NCI-H510A treated with DMSO at 0.1 percent for 48 hours (cell line): ENCODE results near the gene MALRD1.

Experiments
- DNase-seq: peaks from one replicate; lab custom pipeline; 2025; lab: John Stamatoyannopoulos, UW

Gene MALRD1

DNA sequence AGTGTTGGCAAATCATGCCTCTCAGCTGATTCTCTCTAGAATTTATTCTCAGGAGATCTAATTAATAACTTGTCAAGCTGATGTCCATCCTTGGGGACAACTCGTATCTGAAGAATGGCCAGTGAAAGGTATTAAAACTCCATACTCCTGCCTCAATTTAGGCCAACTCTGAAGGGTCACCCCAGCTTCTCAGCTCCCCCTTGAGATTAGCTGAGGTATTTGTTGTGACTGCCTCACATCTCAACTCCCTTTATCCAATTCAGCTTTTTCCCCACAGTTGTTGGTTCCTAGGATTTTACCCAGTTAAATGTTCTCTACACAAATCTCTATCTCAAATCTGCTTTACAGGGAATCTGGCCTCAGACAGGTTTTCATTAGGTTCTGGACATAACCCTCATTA is 182.4 kb downstream of the MALRD1 start:
- DNase-seq, result no peak

DNA sequence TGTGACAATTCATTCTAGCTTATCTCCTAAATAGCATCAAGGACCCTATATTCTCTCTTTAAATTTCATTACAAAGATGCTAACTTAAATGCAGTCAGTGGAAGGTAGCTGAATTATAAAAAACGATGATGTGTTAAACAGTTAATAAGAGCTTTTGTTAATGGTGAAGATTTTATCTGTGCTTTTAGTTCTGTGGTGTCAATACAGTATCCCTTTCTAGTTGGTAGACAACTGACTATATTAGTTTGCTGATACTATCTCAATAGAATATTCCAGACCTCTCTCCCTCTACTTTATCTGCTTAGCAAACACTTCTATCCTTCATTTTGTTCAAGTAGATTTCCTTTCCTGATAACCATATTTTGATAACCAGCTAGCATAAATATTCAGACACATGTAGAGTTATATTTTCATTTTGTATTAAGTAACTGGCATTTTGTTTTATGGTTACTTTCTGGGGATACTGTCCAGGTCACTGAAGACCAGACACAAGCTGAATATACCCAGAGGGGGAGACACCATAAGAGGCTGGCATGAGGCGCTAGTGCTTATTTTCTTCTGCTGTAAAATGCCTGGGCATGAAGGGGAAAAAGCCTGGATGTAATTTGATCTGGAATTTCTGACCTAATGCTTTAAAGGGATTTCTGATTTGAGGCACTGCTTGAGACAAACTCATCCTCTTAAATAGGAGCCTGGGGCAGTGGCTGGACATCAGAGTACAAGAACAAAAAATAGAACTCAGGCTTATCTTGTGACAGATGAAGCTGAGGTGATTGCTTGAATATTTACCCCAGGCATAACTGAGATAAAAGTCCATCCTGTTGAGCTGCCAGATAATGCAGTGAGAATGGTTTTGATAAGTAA is 197.5 kb downstream of the MALRD1 start:
- DNase-seq, result no peak

- no peak for DNase-seq
Measured at GRCh38 chr10:19247843-19248242, 199.2 kb downstream of the MALRD1 start.

- no peak for DNase-seq
Measured at GRCh38 chr10:19250546-19250945, 201.9 kb downstream of the MALRD1 start.

DNA sequence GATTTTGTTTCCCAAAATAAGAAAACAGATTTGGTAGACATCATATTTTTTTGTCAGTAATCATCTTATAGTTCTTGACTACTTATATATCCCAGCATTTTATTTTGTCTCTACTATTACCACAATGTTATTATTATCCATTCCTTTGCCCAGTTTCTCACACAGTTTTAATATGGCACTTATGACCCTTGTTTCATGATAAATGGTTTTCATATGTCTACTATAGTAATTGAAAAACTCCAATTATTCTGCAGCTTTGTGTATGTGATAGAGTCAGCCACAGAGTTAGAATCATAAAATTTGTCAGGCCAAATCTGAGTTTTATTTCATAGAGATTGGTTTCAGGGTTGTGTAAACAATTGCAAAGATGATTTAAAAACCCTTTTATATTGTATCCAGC is 203.9 kb downstream of the MALRD1 start:
- DNase-seq, result no peak

DNA sequence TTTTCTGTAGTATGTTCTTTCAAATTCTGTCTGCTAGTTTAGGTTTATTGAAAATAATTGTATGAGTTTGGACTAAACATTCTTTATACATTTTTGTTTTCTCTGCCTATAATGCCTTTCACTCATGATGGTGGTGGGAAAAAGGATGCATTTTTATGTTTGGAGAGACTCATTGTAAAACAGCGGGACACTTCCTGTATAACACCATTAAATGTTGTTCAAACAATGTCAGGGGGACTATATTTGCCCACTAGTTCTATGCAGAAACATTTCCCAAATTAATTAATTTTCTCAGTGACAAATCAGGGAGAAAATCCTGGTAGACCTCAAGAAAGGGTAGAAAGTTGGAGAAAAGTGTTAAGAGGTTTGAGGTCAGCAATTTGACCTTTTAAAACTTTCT is 207.7 kb downstream of the MALRD1 start:
- DNase-seq, result no peak

GRCh38 chr10:19263262-19263661 is 214.7 kb downstream of the MALRD1 start:
- DNase-seq, result no peak

GRCh38 chr10:19283285-19283684 is 234.7 kb downstream of the MALRD1 start:
- DNase-seq, result no peak

- no peak for DNase-seq
Measured at GRCh38 chr10:19283786-19284185, 235.2 kb downstream of the MALRD1 start.

GRCh38 chr10:19290770-19291169 is 242.2 kb downstream of the MALRD1 start:
- no peak for DNase-seq

DNA sequence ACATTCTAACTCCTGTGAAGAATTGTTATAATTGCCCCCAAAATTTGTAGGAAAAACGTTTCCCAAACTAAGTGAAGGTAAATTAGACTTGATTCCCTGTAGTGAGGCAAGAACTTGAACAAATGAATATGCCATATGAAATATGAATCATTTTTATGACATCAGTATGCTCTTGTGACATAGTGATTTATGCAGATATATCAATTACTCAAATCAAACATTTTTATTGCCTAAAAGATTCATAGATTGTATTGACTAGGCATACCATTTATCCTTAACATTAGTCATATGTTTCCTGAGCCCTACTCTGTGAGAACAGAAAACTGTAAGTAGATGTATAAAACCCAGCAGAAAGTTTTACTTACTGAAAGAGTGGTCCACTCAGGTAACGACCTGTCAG is 245.6 kb downstream of the MALRD1 start:
- DNase-seq, result no peak

- DNase-seq, result no peak
Measured at GRCh38 chr10:19299645-19300044, 251.0 kb downstream of the MALRD1 start.

DNA sequence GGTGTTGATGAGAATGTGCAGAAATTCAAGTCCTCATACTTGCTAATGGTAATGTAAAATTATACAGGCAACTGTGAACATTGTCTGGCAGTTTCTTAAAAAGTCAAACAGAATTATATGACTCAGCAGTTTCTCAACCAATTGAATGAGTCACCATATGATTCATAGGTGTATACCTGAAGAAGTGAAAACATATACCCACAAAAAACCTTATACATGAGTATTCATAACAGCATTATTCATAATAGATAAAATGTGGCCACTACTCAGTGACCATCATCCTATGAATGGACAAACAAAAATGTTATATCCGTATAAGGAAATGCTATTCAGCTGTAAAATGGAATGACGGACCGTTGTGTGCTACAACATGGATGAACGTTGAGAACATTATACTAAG is 253.5 kb downstream of the MALRD1 start:
- no peak for DNase-seq

- DNase-seq, result no peak
Measured at GRCh38 chr10:19310066-19310465, 261.5 kb downstream of the MALRD1 start.

DNA sequence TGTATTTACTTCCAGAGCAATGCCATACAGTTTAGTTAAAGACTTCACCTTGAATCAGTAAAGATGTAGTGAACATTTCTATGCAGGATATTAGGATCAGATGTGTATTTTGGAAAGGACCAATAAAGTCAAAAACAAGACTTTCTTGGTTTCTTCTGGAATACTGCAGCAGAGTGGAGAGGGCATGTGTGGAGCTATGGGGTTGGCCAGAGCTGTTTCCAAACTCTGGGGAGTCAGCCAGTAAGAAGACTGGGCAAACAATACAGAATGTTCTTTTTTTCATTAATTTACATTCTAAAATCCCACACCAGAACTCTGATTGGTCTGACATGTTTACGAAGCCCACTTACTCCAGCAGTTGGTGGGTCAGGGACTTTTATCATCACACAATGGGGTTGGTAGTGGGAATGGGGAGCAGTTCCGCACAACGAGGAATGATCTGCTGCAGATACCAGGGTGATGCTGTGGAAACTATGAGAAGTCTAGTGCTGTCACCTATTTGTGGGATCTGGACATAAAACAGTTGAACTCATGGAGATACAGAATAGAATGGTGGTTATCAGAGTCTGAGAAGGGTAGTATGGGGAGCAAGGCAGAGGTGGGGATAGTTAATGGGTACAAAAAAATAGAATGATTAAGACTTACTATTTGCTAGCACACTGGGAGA is 267.7 kb downstream of the MALRD1 start:
- no peak for DNase-seq

GRCh38 chr10:19317952-19318351 is 269.4 kb downstream of the MALRD1 start:
- DNase-seq, result no peak

- DNase-seq, result no peak
Measured at GRCh38 chr10:19325581-19325980, 277.0 kb downstream of the MALRD1 start.

DNA sequence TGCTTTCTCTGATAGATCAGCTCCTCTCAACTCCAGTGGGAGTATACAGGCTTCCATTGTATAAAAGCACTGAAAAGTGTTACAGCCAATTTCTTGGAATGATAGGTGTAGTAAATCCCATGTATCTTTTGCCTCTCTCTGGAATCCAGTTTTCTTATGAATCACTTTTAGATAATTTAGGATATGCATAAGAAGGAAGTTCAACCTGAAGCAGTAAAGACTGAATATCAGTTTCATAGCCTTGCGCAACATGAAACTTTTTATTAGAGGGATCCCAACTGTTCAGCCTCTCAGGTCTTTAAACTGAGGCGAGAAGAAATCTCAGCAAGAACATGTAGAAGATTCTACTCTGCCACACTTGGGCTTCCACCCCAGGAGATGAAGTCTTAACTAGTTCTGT is 280.0 kb downstream of the MALRD1 start:
- DNase-seq, result no peak

DNA sequence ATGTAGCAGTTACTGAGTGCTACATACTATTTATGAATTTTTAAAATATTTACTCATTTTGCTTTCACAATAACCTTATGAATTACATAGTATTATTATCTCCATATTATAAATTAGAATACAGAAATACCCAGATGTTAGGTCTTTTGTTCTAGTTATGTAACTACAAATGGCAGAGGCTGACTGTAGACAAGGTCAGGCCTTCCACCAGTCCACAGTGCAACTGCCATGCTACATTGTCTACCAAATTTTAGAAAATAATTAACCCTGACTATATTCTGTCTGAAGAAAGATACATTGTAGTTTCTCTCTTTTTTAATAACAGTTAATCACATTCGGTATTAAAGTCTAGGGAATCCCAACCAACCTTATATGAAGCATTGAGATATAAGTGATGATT is 280.9 kb downstream of the MALRD1 start:
- no peak for DNase-seq

GRCh38 chr10:19332304-19332703 is 283.7 kb downstream of the MALRD1 start:
- no peak for DNase-seq

- DNase-seq, result no peak
Measured at GRCh38 chr10:19333631-19334030, 285.0 kb downstream of the MALRD1 start.

GRCh38 chr10:19347621-19348020 is 299.0 kb downstream of the MALRD1 start:
- DNase-seq, result no peak

DNA sequence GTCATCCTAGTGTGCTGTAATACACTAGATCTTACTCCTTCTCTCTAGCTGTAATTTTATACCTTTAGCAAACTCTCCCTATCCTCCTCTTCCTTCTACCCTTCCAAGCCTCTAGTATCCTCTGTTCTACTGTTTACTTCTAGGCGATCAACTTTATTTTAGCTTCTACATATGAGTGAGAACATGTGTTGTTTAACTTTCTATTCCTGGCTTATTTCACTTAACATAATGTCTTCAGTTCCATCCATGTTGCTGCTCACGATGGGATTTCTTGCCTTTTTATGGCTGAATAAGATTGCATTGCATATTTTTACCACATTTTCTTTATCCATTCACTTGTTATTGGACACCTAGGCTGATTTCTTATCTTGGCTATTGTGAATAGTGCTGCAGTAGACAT is 318.6 kb downstream of the MALRD1 start:
- DNase-seq, result no peak

DNA sequence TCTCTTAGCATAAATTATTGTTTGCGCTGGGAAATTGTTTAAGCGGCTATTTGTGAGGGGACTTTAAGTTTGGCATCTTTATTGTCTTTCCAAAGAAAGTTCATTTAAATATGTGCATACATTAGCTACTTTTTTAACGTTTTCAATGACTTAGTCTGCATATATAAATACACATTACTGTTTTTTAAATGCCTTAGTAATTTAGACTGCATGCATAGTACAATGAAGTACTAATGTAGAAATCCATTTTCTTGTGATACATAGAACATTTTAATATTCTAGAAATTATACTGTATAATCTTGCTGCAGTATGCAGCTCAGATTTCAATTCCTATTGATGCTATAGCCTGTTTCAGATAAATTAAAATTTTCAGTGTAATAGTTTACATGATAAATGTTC is 325.4 kb downstream of the MALRD1 start:
- no peak for DNase-seq
